Breast epithelium (tissue), 4 donors: ENCODE results near the gene RIMBP2. TPM values are rescaled to one million over a fixed set of nuclear protein-coding genes. Genes with fewer than 3 reads are reported as not detected.

Source experiments
- DNase-seq, 2 donors: peaks; one replicate each; pipeline ENCODE4 v3.0.0-alpha.2; 2019; ENCODE audit warnings: low spot score in 2 of 2
- H3K27ac ChIP-seq, 2 donors: fragments of 200-600 bp; sonication (generic) in 1 of 2; one replicate each; pipeline ENCODE4 v1.5.1; 2016 to 2019; ENCODE audit warnings: mild to moderate bottlenecking in 1 of 2
- H3K27me3 ChIP-seq, 2 donors: fragments of 200-600 bp; sonication (generic) in 1 of 2; one replicate each; pipeline versions ENCODE4 v1.5.1 to v1.6.0; 2017 to 2019; ENCODE audit warnings: control low read depth in 1 of 2, mild to moderate bottlenecking in 1 of 2
- H3K36me3 ChIP-seq: fragments of 200-600 bp; one replicate; pipeline ENCODE4 v1.5.1; 2019
- H3K4me1 ChIP-seq, 2 donors: fragments of 200-600 bp; sonication (generic); one replicate each; pipeline ENCODE4 v1.5.1; 2016 to 2019; ENCODE audit warnings: control low read depth in 1 of 2
- H3K4me3 ChIP-seq, 3 donors: fragments of 200-600 bp; sonication (generic); 1 replicate in 2 of 3; 2 replicates in 1 of 3; pipeline ENCODE4 v1.5.1; 2016 to 2019; ENCODE audit warnings: mild to moderate bottlenecking in 3 of 3, moderate library complexity in 2 of 3
- H3K9me3 ChIP-seq, 2 donors: fragments of 200-600 bp; sonication (generic) in 1 of 2; one replicate each; pipeline ENCODE4 v1.5.1; 2016 to 2019; ENCODE audit warnings: control low read depth in 1 of 2
- CTCF ChIP-seq, 3 donors: fragments of 450-650 bp; IDR thresholded peaks; one replicate each; pipeline ENCODE4 v1.5.1; 2016 to 2017; ENCODE audit warnings: antibody characterized with exemption in 3 of 3, mild to moderate bottlenecking in 3 of 3, moderate library complexity in 3 of 3
- POLR2A ChIP-seq: fragments of 450-650 bp; IDR thresholded peaks from one replicate; pipeline ENCODE4 v1.6.1; 2016; ENCODE audit warnings: antibody characterized with exemption, mild to moderate bottlenecking, moderate library complexity
- POLR2AphosphoS5 ChIP-seq, 3 donors: sonication (generic); formaldehyde crosslinking; IDR thresholded peaks; one replicate each; pipeline ENCODE4 v1.6.1; 2017; ENCODE audit warnings: antibody characterized with exemption in 3 of 3
- intact Hi-C: fragments of 100-400 bp; cut with DNase I; formaldehyde crosslinking; loops from one replicate; pipeline ENCODE4 v1.15.1; 2023; ENCODE audit warnings: low total_unique reads
- total RNA-seq, 3 donors: library from RNA; depleted of rRNA; stranded (reverse); fragments of >200 nt; gene quantifications; one replicate each; pipeline ENCODE4 v1.1.0, GENCODE V29; 2016

Gene RIMBP2
- total RNA-seq, 3 donors from 2014 or later = under 0.01 to 0.59 (median under 0.01) TPM

- intact Hi-C loops = loop anchor here (10.0 kb wide), 1 partner anchor 1593 kb away; no protein-coding TSS in a partner anchor
- Histone ChIP-seq H3K36me3 (no peaks in the 10 kb centered on the region), H3K4me1 (no peaks in the 10 kb centered on the region), H3K27me3 (no peaks in the 10 kb centered on the region), H3K27ac (no peak overlapping the region), H3K4me3 (no peak overlapping the region), H3K9me3 (peaks cover 0 to 12% of the 10 kb centered on the region in 2 donors)
- DNase-seq = no peak
- no peak for TF ChIP-seq POLR2AphosphoS5 (IDR thresholded peaks at IDR 0.05)
- TF ChIP-seq CTCF (IDR thresholded peaks at IDR 0.05) = no peak
- no peak for TF ChIP-seq POLR2A
Measured at GRCh38 chr12:130677957-130678558, 38.0 kb downstream of the RIMBP2 start.

DNA sequence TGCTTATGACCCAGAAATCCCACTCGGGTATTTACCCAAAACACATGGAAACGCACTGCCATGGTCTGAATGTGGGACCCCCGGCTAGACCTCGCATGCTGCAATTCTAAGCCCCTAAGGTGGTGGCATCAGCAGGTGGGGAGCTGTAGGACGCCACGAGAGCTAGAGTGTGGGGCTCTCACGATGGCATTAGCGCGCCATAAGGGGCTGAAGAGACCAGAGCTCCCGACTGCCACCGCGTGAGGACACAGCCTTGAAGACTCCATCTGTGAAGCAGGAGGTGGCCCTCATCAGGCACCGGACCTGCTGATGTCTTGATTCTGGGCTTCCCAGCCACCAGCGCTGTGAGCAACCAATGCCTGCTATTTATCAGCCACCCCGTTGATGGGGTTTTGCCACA lies 40.3 kb downstream of the RIMBP2 start:
- H3K36me3 ChIP-seq = no peaks in the 10 kb centered on the region
- DNase-seq = no peak
- H3K27ac ChIP-seq = no peak overlapping the region
- TF ChIP-seq POLR2A (no peak), CTCF (IDR thresholded peaks at IDR 0.05) (no peak), POLR2AphosphoS5 (IDR thresholded peaks at IDR 0.05) (no peak)
- H3K27me3 ChIP-seq = no peaks in the 10 kb centered on the region
- peaks cover 3 to 10% of the 10 kb centered on the region in 2 donors for H3K9me3 ChIP-seq
- no peak overlapping the region for H3K4me3 ChIP-seq
- intact Hi-C loops = loop anchor here (10.0 kb wide), 1 partner anchor 1591 kb away; no protein-coding TSS in a partner anchor
- H3K4me1 ChIP-seq = no peaks in the 10 kb centered on the region

DNA sequence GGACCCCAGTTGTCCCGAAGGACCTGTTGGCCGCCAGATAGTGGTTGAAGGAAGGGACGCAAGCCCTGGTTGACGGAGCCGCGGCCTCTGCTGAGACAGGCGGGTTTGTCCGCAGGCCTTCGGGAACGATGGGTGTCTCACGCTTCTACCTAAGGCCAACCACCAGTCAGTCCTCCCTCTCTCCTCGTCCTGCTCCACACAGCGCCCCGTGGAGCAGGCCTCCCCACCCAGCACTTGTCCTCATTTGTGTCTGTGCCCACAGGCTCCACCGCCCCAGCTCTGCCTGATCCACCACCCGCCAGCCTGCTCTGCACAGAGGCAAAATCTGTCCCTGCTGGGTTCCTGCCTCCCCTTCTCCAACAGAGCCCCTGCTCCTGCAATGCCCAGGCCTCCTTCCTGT lies 41.0 kb downstream of the RIMBP2 start:
- TF ChIP-seq POLR2A (no peak), POLR2AphosphoS5 (IDR thresholded peaks at IDR 0.05) (no peak), CTCF (IDR thresholded peaks at IDR 0.05) (no peak)
- no peaks in the 10 kb centered on the region for H3K4me1 ChIP-seq
- peaks cover 9 to 17% of the 10 kb centered on the region in 2 donors for H3K9me3 ChIP-seq
- H3K27ac ChIP-seq = no peak overlapping the region
- DNase-seq = no peak
- no peaks in the 10 kb centered on the region for H3K36me3 ChIP-seq
- no peak overlapping the region for H3K4me3 ChIP-seq
- no peaks in the 10 kb centered on the region for H3K27me3 ChIP-seq
- intact Hi-C loops = loop anchor here (10.0 kb wide), 1 partner anchor 1590 kb away; no protein-coding TSS in a partner anchor

- no peaks in the 10 kb centered on the region for H3K36me3 ChIP-seq
- no peak overlapping the region for H3K27ac ChIP-seq
- no peak for TF ChIP-seq POLR2AphosphoS5 (IDR thresholded peaks at IDR 0.05)
- no peak for TF ChIP-seq POLR2A
- no peak for TF ChIP-seq CTCF (IDR thresholded peaks at IDR 0.05)
- no peak overlapping the region for H3K4me3 ChIP-seq
- intact Hi-C loops = loop anchor here (10.0 kb wide), 1 partner anchor 1590 kb away; no protein-coding TSS in a partner anchor
- peaks cover 9 to 21% of the 10 kb centered on the region in 2 donors for H3K9me3 ChIP-seq
- no peaks in the 10 kb centered on the region for H3K27me3 ChIP-seq
- H3K4me1 ChIP-seq = no peaks in the 10 kb centered on the region
- no peak for DNase-seq
Measured at GRCh38 chr12:130674676-130675075, 41.4 kb downstream of the RIMBP2 start.

- Histone ChIP-seq H3K27me3 (no peaks in the 10 kb centered on the region), H3K4me3 (no peak overlapping the region), H3K36me3 (no peaks in the 10 kb centered on the region), H3K4me1 (no peaks in the 10 kb centered on the region), H3K9me3 (peaks cover 9 to 21% of the 10 kb centered on the region in 2 donors), H3K27ac (no peak overlapping the region)
- no peak for DNase-seq
- TF ChIP-seq POLR2A (no peak), CTCF (IDR thresholded peaks at IDR 0.05) (no peak), POLR2AphosphoS5 (IDR thresholded peaks at IDR 0.05) (no peak)
- intact Hi-C loops = loop anchor here (10.0 kb wide), 1 partner anchor 1588 kb away; no protein-coding TSS in a partner anchor
Measured at GRCh38 chr12:130673036-130673705, 42.9 kb downstream of the RIMBP2 start.
